ENCODE results near the gene CORO6.

CORO6 gene

GRCh38 chr17:29630630-29631193 lies 8.0 kb upstream of the CORO6 start:
- no peak for DNase-seq (ENCODE audit: low read depth)

GRCh38 chr17:29629839-29630238 lies 7.1 kb upstream of the CORO6 start:
- DNase-seq (ENCODE audit: low read depth) = no peak

- DNase-seq (ENCODE audit: low read depth) = no peak
Observed at GRCh38 chr17:29628644-29629043, 5.9 kb upstream of the CORO6 start.

- no peak for DNase-seq (ENCODE audit: low read depth)
Observed at GRCh38 chr17:29627951-29628350, 5.2 kb upstream of the CORO6 start.

GRCh38 chr17:29625037-29625750 lies 2.5 kb upstream of the CORO6 start:
- no peak for DNase-seq (ENCODE audit: low read depth)

- DNase-seq (ENCODE audit: low read depth) = no peak
Observed at GRCh38 chr17:29624586-29624985, 1.9 kb upstream of the CORO6 start.

- no peak for DNase-seq (ENCODE audit: low read depth)
Observed at GRCh38 chr17:29623283-29623647, 553 bp upstream of the CORO6 start.

- no peak for DNase-seq (ENCODE audit: low read depth)
Observed at GRCh38 chr17:29621751-29622194, 939 bp downstream of the CORO6 start.

GRCh38 chr17:29620779-29621500 lies 1.8 kb downstream of the CORO6 start:
- DNase-seq (ENCODE audit: low read depth) = no peak

GRCh38 chr17:29620271-29620670 lies 2.4 kb downstream of the CORO6 start:
- no peak for DNase-seq (ENCODE audit: low read depth)

- no peak for DNase-seq (ENCODE audit: low read depth)
Observed at GRCh38 chr17:29619251-29619650, 3.5 kb downstream of the CORO6 start.

GRCh38 chr17:29618272-29619065 lies 4.2 kb downstream of the CORO6 start:
- DNase-seq (ENCODE audit: low read depth) = no peak

GRCh38 chr17:29617481-29618271 lies 5.0 kb downstream of the CORO6 start:
- no peak for DNase-seq (ENCODE audit: low read depth)

- no peak for DNase-seq (ENCODE audit: low read depth)
Observed at GRCh38 chr17:29617125-29617480, 5.6 kb downstream of the CORO6 start.

- DNase-seq (ENCODE audit: low read depth) = no peak
Observed at GRCh38 chr17:29616300-29617048, 6.2 kb downstream of the CORO6 start.

- no peak for DNase-seq (ENCODE audit: low read depth)
Observed at GRCh38 chr17:29615492-29616299, 7.0 kb downstream of the CORO6 start.

GRCh38 chr17:29615048-29615385 lies 7.7 kb downstream of the CORO6 start:
- no peak for DNase-seq (ENCODE audit: low read depth)

- no peak for DNase-seq (ENCODE audit: low read depth)
Observed at GRCh38 chr17:29614349-29615047, 8.2 kb downstream of the CORO6 start.

- DNase-seq (ENCODE audit: low read depth) = no peak
Observed at GRCh38 chr17:29613856-29614255, 8.9 kb downstream of the CORO6 start.

GRCh38 chr17:29613352-29613837 lies 9.3 kb downstream of the CORO6 start:
- no peak for DNase-seq (ENCODE audit: low read depth)
